HL-60/S4 treated with retinoic acid at 250 ng/mL for 4 days and 3 days (cell line): Measurements from ENCODE around the gene LAMA5.

ENCODE experiments used
- in situ Hi-C: fragments of 300-500 bp; cut with MboI; formaldehyde crosslinking; loops from 2 replicates; pipeline ENCODE4 v1.7.0; 2022; ENCODE audit warnings: low sequenced_read_pairs

Gene LAMA5

DNA sequence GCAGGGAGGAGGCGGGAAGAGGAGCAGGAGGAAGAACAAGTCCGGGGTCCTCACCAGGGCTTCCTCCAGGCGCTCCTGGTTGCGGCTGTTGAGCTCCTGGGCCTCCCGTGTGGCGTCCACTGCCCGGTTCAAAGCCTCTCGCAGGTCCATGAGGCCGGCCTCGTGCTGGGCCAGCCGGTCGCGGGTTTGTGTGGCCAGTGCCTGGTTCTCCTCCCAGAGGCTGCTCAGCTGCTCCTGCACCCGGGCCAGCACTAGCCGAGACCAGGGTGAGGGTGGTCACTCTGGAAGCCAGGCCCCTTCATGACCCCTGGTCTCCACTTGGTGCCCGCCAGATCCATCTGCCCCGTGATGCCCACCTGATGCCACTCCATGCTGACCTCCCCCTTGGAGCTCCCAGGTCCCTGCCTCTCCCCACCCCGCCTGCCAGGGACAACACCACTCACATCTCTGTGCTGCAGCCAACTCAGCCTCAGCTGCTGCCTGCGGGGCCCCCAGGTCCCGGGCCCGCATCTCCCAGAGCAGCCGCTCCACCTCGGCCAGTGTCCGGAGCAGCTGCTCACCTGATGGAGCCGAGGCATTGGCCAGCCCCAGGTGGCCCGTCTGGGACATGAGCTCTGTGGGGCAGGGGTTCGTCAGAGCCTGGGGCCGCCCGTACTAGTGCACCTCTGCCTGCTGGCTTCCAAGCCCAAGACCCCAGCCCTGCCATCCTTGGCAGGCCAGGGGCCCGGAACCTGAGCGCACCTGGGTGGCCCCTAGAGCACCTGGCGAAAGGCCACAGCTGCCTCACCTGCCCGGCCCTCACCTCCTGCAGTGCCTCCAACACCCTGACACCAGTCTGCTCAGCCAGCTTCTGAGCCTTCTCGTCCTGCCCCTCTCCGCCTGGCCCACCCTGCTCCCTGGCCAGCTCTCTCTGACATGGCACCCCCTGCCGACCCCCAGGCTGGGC is 48.4 kb downstream of the LAMA5 start:
- in situ Hi-C loops = no loop called here

DNA sequence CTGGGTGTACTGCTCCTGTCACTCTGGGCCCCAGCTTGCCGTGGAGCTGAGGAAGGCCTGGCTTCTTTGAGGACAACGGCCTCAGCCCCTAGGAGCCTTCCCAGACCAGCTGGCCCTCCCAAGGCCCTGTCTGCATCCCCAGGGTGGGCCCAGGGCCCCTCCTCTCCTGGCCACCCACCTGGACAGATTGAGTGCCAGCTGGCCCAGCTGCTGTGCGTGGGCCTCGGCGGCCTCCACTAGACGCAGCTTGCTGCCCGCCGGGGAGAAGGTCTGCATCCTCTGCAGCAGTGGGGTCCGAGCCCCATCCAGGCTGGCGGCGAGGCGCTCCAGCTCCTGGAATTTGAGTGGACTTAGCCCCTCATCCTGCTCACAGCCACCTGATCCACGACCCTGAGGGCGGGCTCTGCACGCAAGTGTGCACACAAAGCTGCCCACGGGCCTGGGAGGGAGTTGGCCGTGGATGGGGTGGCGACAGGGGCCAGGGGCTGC is 49.9 kb downstream of the LAMA5 start:
- in situ Hi-C loops = no loop called here

DNA sequence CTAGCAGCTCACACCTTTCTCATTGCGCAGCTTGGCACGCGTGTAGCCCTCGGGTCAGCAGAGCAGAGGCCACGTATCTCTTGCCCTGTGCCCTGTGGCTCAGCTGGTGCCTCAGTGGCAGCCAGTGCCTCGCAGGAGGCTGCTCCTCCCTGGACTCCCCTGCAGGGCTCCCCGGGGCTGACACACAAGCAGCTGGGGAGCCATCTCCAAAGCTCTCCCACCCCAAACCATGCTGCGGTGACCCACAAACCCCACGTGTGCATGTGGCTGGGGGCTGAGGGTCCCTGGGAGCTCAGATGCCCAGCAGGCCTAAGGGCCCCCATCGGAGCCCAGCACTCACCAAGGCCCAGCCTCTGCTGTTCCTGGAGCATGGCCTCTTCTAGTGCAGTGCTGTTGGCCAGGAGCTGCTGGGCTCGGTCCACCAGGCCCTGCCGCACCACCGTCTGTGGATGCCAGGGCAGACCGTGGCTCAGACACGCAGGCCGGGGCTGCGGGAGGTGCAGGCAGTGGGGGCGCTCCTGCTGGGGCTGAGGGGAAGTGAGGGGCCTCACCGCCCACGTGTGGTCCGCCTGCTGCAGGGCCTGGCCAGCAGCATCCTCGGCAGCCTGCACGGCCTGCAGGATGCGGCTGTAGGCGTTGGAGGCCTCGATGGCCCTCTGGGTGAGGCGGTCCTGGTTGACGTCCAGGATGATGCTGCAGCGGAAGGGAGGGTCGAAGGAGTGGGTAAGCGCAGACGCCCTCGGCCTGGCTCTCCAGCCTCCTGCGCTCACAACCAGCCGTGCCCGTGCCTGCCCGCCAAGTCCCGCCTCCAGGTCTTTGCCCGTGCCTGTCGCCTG is 50.6 kb downstream of the LAMA5 start:
- in situ Hi-C loops = no loop called here

DNA sequence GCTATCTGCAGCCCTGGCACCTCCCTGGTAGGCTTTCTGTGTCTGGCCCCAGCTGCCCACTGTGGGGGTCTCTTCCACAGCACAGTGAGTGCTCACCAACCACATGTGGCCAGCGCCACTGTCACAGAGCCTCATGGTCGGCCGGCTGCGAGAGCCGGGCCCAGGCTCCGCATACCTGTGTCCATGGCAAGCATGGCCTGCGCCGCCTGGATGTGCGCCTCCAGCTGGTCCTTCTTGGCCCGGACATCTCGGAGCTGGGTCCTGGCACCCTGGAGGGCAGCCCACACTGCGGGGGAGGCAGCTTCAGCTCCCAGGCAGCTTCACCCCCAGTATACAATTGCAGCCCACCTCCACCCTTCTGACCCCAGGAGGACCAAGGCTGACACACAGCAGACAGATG is 51.3 kb downstream of the LAMA5 start:
- in situ Hi-C loops = no loop called here

DNA sequence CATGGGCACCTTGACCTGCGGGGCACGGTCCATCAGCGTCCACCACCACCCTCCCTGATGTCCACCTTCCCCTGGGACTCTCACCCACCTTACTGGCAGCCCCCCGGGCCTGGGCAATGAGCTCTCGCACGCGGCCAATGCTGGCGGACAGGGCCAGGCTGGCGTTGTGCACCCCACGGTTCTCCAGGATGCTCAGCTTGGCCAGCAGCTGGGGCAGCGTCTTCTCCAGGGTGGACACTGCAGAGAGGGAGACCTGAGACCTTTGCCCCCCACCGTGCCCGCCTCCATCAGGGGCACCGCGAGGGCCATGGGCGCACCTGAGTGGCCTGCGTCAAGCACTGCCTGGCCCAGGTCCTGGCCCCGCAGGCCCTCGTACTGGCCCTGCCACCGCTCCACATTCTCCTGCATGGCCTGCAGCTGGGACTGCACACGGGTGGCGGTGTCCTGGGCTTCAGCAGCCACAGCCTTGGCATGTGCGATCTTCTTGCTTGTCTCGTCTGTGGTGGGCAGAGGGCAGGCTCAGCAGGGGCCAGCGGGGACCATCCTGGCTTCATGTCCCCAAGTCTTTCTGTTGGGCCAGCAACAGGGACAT is 52.3 kb downstream of the LAMA5 start:
- in situ Hi-C loops = no loop called here

DNA sequence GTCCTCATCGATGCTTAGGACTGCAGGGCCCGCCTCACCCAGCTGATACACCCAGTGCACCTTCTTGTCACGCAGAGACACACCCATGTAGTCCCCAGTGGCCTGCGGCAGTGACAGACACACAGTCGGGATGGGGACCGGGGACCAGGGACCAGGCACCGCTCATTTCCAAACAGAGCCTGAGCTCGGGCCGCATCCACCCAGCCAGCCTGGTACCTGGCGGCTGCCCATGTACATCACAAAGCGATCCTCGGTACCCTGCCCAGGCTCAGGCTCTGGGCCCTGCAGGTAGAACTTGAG is 52.8 kb downstream of the LAMA5 start:
- in situ Hi-C loops = no loop called here

DNA sequence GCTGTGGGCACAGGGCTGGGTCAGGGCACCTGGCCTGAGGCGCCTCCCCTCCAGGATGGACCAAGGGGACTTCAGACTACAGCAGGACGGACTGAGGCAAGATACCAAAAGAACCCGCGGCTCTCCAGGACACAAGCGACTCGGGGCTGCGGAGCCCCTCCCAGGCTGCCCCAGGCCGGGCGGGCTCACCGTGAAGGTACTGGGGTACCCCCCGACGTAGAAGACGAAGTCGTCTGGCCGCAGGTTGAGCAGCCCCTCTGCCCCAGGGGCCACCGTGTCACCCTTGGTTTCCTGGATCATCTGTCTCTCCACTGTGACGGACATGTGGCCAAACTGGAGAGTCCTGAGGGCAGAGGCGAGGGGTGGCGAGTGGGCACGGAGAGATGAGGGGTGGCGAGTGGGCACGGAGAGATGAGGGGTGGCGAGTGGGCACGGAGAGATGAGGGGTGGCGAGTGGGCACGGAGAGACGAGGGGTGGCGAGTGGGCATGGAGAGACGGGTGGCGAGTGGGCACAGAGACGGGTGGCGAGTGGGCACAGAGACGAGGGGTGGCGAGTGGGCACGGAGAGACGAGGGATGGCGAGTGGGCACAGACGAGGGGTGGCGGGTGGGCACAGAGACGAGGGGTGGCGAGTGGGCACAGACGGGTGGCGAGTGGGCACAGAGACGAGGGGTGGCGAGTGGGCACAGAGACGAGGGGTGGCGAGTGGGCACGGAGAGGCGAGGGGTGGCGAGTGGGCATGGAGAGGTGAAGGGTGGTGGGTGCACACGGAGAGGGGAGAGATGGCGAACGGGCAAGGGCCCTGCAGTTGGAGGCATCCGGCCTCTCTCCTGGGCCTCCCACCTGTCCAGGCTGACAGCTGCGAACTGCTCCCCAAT is 53.4 kb downstream of the LAMA5 start:
- in situ Hi-C loops = no loop called here

DNA sequence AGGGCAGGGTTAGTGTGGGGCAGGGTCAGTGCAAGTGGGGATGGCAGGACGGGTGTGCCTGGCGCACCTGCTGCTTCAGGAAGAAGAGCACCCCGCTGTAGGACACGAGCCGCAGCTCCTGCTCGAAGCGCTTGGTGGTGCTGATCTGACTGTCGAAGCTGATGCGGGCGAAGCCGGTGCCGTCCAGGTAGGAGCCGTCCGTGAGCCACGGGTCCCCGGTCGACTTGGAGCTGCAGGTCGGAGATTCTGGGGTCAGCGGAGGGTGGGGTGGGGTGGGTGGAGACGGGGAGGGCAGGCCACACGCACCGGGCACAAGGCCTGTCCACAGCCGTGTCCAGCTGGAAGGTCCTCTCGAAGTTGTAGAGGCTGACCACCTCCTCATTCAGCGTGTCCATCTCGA is 54.1 kb downstream of the LAMA5 start:
- in situ Hi-C loops = no loop called here

DNA sequence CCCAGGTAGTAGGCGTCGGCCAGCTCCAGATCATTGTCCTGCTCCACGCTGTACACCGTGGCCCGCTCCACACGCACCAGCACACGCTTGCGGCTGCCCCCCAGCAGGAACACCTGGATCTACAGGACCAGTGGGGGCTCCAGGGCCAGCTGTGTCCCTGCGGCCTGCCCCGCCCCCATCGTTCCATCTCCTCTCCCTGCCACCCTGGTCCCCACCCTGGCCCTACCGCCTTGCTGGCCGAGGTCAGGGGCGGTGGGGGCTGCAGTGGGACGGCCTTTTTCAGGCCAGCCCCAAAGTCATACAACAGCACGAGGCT is 54.5 kb downstream of the LAMA5 start:
- in situ Hi-C loops = no loop called here

DNA sequence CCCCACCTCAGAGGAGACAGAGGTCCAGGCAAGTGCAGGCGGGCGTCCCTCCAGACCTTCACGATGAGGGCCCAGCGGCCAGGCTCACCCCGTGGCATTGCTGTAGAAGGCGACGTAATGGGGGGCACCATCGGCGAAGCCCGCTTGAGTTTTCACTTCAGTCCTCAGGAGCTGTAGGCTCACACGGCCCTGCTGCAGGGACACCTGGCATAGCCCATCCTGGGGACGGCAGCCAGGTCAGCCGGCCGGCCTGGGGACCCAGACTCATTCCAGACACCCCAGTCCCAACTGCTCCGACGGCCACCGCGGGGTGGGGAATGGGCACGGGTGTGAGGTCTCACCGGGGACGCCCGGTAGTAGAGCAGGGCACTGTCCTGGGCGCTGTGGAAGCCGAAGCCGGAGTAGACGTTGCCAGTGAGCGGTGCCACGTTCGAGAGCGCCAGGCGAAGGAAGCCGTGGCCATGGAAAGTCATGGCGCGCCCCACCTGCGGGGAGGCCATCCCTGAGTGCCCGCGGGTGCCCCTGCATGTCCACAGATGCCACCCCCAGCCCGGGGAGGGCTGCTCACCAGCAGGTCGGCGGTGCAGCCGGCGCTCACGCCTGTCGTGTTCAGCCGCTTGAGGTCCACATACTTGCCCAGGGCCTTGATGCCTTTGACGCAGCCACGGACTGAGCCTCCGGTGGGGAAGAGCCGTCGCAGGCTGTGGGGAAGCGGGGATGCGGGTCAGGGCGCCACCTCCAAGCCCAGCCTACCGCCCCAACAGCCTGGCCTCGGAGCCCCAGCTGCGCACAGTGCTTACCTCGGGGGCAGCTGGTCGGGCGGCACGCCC is 55.1 kb downstream of the LAMA5 start:
- in situ Hi-C loops = no loop called here

DNA sequence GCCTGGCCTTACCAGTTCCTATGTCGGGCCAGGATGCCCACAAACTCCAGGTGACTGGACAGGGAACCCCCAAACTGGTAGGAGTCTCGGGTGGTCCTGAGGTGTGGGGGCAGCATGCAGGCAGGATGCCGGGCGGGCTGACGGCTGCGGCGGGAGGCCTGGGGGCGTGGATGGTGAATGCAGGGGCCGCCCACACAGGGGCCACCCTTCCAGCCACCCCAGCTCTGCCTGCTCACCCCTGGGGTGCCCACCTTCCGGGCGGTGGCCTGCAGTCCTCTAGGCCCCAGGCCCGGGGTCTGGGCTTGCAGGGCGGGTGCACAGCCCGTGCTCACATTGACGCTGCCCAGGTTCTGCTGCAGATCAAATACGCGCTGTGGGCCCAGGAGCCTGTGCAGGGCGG is 56.0 kb downstream of the LAMA5 start:
- in situ Hi-C loops = no loop called here

DNA sequence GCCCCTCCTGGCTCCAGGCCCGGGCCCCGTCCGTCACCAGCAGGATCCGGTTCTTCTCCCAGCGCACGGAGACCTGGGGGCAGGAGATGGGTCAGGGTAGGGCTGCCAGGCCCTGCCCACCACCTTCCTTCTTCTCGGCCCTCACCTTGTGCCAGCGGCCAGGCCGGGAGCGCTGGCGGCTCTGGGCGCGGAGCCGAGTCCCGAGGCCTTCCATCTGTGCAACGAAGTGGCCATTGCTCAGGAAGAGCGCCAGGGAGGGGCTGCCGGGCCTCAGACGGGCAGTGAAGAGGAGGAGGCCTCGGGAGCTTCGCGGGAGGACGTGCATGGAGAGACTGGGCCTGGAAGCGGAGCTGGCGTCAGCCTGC is 56.4 kb downstream of the LAMA5 start:
- in situ Hi-C loops = no loop called here

DNA sequence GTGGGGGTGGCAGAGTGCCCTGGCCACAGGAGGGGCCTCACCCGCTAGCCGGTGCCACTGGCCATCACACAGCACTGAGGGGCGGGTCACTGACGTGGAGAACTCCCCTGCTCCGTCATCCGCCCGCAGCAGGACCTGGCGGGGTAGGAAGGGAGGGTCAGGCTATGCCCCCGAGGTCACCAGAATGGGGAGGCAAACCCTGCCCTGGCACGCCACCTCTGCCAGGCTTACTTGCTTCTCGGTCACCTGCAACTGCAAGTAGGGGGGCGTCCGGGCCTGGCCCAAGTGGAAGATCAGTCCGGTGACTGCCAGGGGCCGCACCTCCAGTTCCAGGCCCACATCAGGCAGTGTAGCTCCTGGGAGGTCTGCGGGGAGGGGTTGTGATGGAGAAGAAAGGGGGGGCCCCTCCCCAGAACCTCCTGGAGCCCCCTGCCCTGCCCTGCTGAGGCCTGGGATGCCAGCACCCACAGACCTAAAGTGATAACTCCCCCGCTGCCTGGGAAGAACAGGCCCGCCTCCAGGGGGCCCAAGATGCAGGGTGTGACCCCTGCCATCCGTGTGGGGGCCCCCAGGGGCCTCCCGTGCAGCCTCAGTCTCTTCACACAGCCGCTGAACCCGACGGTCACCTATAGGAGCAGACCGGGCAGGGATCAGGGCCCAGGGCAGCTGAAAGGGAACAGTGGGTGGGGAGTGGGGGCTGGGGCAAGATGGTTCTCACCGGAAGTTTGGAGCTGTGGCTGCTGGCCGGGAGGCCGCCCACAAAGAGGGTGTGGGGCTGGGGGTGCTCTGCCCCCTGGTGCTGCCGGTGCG is 57.0 kb downstream of the LAMA5 start:
- in situ Hi-C loops = no loop called here

DNA sequence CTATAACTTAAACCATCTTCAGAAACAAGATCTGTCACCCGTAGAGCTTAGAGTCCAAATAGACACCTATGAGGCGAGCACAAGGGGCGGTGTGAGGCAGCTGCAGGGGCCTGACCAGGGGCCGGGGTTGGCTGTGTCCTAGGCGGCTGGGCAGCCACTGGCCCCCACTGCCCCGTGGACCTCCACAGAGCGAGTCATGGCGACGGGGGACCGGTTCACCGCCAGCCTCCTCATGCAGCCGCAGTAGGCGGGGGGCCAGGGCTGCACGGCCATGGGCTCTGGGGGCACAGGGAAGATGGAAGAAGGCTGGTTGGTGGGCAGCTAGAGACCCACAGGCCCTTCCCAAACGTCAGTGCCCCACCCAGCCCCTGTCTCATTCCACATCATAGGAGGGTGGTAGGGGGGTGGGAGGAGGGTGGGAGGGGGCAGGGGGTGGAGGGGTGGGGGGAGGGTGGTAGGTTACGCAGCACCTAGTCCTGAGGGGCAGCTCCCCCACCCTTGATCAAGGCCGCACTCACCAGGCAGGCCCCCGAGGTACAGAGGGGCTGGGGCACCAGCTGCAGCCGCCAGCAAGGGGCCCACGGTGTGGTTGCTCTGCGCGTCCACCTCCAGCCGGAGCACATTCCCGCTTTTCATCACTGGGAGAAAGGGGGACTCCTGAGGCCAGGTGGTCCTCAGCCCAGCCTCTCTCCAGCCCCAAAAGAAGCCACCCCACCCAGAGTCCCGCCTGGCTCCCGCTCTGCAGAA is 57.7 kb downstream of the LAMA5 start:
- in situ Hi-C loops = no loop called here

DNA sequence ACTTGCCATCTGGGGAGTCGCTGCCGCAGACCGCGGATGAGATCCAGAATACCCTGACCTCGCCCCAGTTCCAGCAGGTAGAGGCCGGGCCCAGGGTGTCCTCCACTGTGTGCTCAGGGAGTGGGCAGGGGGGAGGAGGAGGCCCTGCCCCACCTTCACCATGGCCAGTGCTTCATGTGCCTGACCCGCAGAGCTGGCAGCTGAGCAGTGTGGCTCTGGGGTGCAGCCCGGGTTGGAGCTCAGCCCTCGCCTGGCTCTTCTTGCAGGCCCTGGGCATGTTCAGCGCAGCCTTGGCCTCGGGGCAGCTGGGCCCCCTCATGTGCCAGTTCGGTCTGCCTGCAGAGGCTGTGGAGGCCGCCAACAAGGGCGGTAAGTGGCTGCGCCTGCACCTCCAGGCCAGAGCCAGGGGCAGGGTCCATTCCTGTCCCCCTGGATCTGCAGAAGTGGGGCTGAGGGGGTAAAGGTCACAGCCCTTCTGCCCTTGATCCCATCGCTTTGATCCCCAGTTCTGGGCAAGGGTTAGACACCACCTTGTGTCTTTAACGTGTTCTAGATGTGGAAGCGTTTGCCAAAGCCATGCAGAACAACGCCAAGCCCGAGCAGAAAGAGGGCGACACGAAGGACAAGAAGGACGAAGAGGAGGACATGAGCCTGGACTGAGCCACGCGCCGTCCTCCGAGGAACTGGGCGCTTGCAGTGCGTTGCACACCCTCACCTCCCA is 58.9 kb downstream of the LAMA5 start:
- in situ Hi-C loops = no loop called here

DNA sequence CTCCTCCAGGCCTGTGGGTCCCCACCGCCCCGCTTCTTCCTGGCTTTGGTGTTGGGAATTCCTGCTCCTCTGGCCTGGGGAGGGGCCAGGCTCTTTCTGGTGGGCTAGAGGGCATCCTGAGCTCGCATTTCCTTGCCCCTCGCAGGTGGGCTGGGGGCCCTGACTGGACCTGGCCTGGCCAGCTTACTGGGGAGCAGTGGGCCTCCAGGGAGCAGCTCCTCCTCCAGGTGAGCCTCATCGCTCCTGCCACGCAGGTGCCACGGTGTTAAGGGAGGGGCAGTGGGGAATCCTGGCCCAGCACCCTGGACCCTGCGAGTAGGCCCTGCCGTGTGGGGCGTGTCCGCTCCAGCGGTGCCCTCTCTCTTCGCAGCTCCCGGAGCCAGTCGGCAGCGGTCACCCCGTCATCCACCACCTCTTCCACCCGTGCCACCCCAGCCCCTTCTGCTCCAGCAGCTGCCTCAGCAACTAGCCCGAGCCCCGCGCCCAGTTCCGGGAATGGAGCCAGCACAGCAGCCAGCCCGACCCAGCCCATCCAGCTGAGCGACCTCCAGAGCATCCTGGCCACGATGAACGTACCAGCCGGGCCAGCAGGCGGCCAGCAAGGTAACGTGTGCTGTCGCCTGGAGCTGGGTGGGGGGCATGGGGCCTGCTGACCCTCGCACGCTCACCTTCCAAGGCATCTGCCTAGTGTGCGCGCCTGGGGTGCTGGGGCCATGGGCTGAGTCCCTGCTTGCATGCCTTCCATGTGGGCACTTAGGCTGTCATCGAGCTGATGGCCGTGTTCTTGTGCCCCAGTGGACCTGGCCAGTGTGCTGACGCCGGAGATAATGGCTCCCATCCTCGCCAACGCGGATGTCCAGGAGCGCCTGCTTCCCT is 59.6 kb downstream of the LAMA5 start:
- in situ Hi-C loops = no loop called here
